Heart right ventricle (tissue), 16 donors: ENCODE data around the gene GPR149. TPM values are rescaled to one million over a fixed set of nuclear protein-coding genes. Genes with fewer than 3 reads are reported as not detected.
A peak's percentile ranks its signal among the peaks of the same experiment; 100 is the strongest.

Experiments
- ATAC-seq, 8 donors: fragments of 200-7000 bp; cut with Tn5 transposase; one replicate each; pipeline ENCODE4 v1.9.1; 2020; ENCODE audit warnings: mild to moderate bottlenecking in 8 of 8, moderate library complexity in 8 of 8, moderate number of reproducible peaks in 1 of 8
- DNase-seq, 2 donors: peaks; one replicate each; pipeline ENCODE4 v3.0.0-alpha.2; 2020
- H3K27ac ChIP-seq, 10 donors: fragments of 200-600 bp; sonication (generic) in 2 of 10; one replicate each; pipeline versions ENCODE4 v1.5.0 to v1.8.0; 2020 to 2022; ENCODE audit warnings: mild to moderate bottlenecking in 3 of 10
- H3K27me3 ChIP-seq, 7 donors: fragments of 200-600 bp; one replicate each; pipeline ENCODE4 v1.8.0; 2021 to 2022; ENCODE audit warnings: mild to moderate bottlenecking in 2 of 7
- H3K36me3 ChIP-seq, 9 donors: fragments of 200-600 bp; sonication (generic) in 1 of 9; one replicate each; pipeline versions ENCODE4 v1.5.0 to v1.8.0; 2020 to 2022; ENCODE audit warnings: mild to moderate bottlenecking in 2 of 9
- H3K4me1 ChIP-seq, 9 donors: fragments of 200-600 bp; sonication (generic) in 1 of 9; one replicate each; pipeline versions ENCODE4 v1.5.0 to v1.8.0; 2020 to 2022; ENCODE audit warnings: mild to moderate bottlenecking in 4 of 9
- H3K4me3 ChIP-seq, 10 donors: fragments of 200-600 bp; sonication (generic) in 2 of 10; one replicate each; pipeline versions ENCODE4 v1.5.0 to v1.8.0; 2020 to 2022; ENCODE audit warnings: mild to moderate bottlenecking in 7 of 10, moderate library complexity in 2 of 10
- H3K9me3 ChIP-seq, 11 donors: fragments of 200-600 bp in 10 of 11; sonication (generic) in 2 of 11; one replicate each; pipeline versions ENCODE4 v1.5.0 to v1.8.0; 2013 to 2022; ENCODE audit warnings: mild to moderate bottlenecking in 2 of 11, control low read depth in 1 of 11, moderate library complexity in 1 of 11
- CTCF ChIP-seq, 9 donors: fragments of 200-600 bp; sonication (generic) in 2 of 9; IDR thresholded peaks; one replicate each; pipeline versions ENCODE4 v1.5.0 to v1.8.0; 2021 to 2022; ENCODE audit warnings: antibody characterized with exemption in 9 of 9, mild to moderate bottlenecking in 5 of 9, moderate library complexity in 1 of 9
- WGBS, 2 donors: extraction: QIAGEN DNeasy Blood & Tissue Kit; methylation state at CpG; one replicate each; pipeline ENCODE4 v1.1.7; 2013; ENCODE audit warnings: inconsistent platforms in 1 of 2; 5-methylcytosine and 5-hydroxymethylcytosine counted together
- intact Hi-C, 10 donors: fragments of 100-400 bp; cut with DNase I; formaldehyde crosslinking; loops; one replicate each; pipeline versions ENCODE4 v1.11.1 to v1.14.2; 2022
- polyA plus RNA-seq, 2 donors: library from polyadenylated mRNA; stranded (reverse); fragments of 200-250 nt; gene quantifications; one replicate each; pipeline ENCODE4 v1.2.3, GENCODE V29; 2013
- total RNA-seq, 10 donors: library from RNA; stranded (reverse); fragmentation: NEBNext Ultra II Directional in 3 of 10; extraction: Animal tissue kit (Norgen Biotek cat#: 25700) in 3 of 10; gene quantifications; one replicate each; pipeline versions ENCODE4 v1.2.1 to v1.2.4, GENCODE V29; 2021 to 2023
- donor health status: Arrhythmogenic right ventricular cardiomyopathy.
- donor health status: ischemic (EF 13 %, LVEDD 7.1; RV severe dilation, severe dysfunction).
- donor health status: healthy with polysubstance abuse.
- donor health status: DM: no; HTN: yes; CAD: no.
- donor health status: DM: no; HTN: no; CAD: no.
- donor health status: ischemic (EF 25% LVEDD 6.9; RV normal size, moderate dysfunction).
- donor health status: ischemic (EF 25% LVEDD 5.7; RV mildly dilated, moderate dysfunction).
- donor health status: healthy.
- donor health status: DM: yes; HTN: yes; CAD: no.
- donor health status: Ischemic cardiomyopathy.
- donor health status: ischemic (EF 35%, LVEDD 5.7; RV mildly dilated, moderate dysfunction).
- donor health status: nonischemic (EF 11% LVEDD 7.7; RV severe dilation, severe dysfunction).
- donor health status: DM: yes; HTN: yes; CAD: no.
- donor health status: PGD.
- donor health status: ischemic (EF 29% LVEDD 5.4; RV normal size, mild dysfunction).
- donor health status: nonischemic (EF 23%, LVEDD 6.1; RV moderate dilation, normal function).

GPR149 gene
- total and polyA plus RNA-seq, 12 donors: not detected

- ATAC-seq (no peak), DNase-seq (peak in 1 of 2 donors; percentile 4)
- intact Hi-C loops: no loop called here
- no peak for TF ChIP-seq CTCF (IDR thresholded peaks at IDR 0.05)
- Histone ChIP-seq H3K27ac (no peak overlapping the region), H3K27me3 (peaks cover 0 to 54% (median 32%) of the 10 kb centered on the region in 7 donors), H3K4me1 (peaks cover 0 to 11% (median 0%) of the 10 kb centered on the region in 9 donors), H3K4me3 (peak overlapping the region in 3 of 10 donors; percentile 2 to 6 (median 3)), H3K9me3 (no peaks in the 10 kb centered on the region), H3K36me3 (no peaks in the 10 kb centered on the region)
- WGBS, 2 donors: 2% methylated on average over 59 of the region's 59 CpGs
These were observed 1.4 kb downstream of the GPR149 start for GRCh38 chr3:154428286-154429206.

GRCh38 chr3:154427685-154428285 lies 2.2 kb downstream of the GPR149 start:
- intact Hi-C loops: no loop called here
- peaks cover 0 to 54% (median 32%) of the 10 kb centered on the region in 7 donors for H3K27me3 ChIP-seq
- WGBS, 2 donors: 2 to 3% methylated on average over 29 of the region's 29 CpGs
- H3K36me3 ChIP-seq: no peaks in the 10 kb centered on the region
- H3K4me3 ChIP-seq: no peak overlapping the region
- H3K27ac ChIP-seq: no peak overlapping the region
- H3K9me3 ChIP-seq: no peaks in the 10 kb centered on the region
- peaks cover 0 to 11% (median 0%) of the 10 kb centered on the region in 9 donors for H3K4me1 ChIP-seq
- TF ChIP-seq CTCF (IDR thresholded peaks at IDR 0.05): no peak
- DNase-seq (no peak), ATAC-seq (no peak)

- no peak for DNase-seq
- Histone ChIP-seq H3K27me3 (peaks cover 0 to 19% (median 5%) of the 10 kb centered on the region in 7 donors), H3K4me3 (no peak overlapping the region), H3K4me1 (no peaks in the 10 kb centered on the region), H3K9me3 (peaks cover 0 to under 1% (median 0%) of the 10 kb centered on the region in 11 donors), H3K27ac (no peak overlapping the region), H3K36me3 (no peaks in the 10 kb centered on the region)
- intact Hi-C loops: no loop called here
- ATAC-seq: no peak
- no peak for TF ChIP-seq CTCF (IDR thresholded peaks at IDR 0.05)
These were observed 7.3 kb downstream of the GPR149 start for GRCh38 chr3:154422694-154423093.

GRCh38 chr3:154421083-154421482 lies 8.9 kb downstream of the GPR149 start:
- H3K36me3 ChIP-seq: no peaks in the 10 kb centered on the region
- ATAC-seq (no peak), DNase-seq (no peak)
- peaks cover 0 to 7% (median 0%) of the 10 kb centered on the region in 7 donors for H3K27me3 ChIP-seq
- no peaks in the 10 kb centered on the region for H3K4me1 ChIP-seq
- no peak overlapping the region for H3K27ac ChIP-seq
- no peak overlapping the region for H3K4me3 ChIP-seq
- intact Hi-C loops: no loop called here
- TF ChIP-seq CTCF (IDR thresholded peaks at IDR 0.05): no peak
- WGBS, 2 donors: 10 to 12% methylated on average over 3 of the region's 3 CpGs
- peaks cover 0 to 4% (median 0%) of the 10 kb centered on the region in 11 donors for H3K9me3 ChIP-seq
